GM18507 (cell line): Measurements from ENCODE around the gene NGFR.

ENCODE experiments used
- DNase-seq: peaks from one replicate; pipeline ENCODE4 v3.0.0; 2011; ENCODE audit warnings: low read depth; ENCODE audit not compliant: insufficient read length; ENCODE audit errors: extremely low spot score
- FAIRE-seq: peaks from 2 replicates; lab custom pipeline; 2011; peaks lifted over from hg19 to GRCh38; lab: Jason Lieb, UNC

Gene NGFR

GRCh38 chr17:49494986-49495841 lies at the start of gene NGFR:
Gene NGFR, plus strand, starts transcription at chr17:49495293. Its CDS starts 125 bp downstream, at chr17:49495418.
- FAIRE-seq (no peak), DNase-seq (peak; percentile 71)

- no peak for FAIRE-seq
- no peak for DNase-seq
Observed at GRCh38 chr17:49445591-49445990, 49.5 kb upstream of the NGFR start.

GRCh38 chr17:49447628-49448302 lies 47.3 kb upstream of the NGFR start:
- DNase-seq (no peak), FAIRE-seq (no peak)

GRCh38 chr17:49450181-49450580 lies 44.9 kb upstream of the NGFR start:
- DNase-seq (no peak), FAIRE-seq (no peak)

- DNase-seq (no peak), FAIRE-seq (no peak)
Observed at GRCh38 chr17:49450735-49451134, 44.4 kb upstream of the NGFR start.

- DNase-seq (no peak), FAIRE-seq (no peak)
Observed at GRCh38 chr17:49452201-49452600, 42.9 kb upstream of the NGFR start.

- FAIRE-seq: no peak
- no peak for DNase-seq
Observed at GRCh38 chr17:49452661-49453060, 42.4 kb upstream of the NGFR start.

- no peak for DNase-seq
Observed at GRCh38 chr17:49454050-49454449, 41.0 kb upstream of the NGFR start.

GRCh38 chr17:49455272-49455861 lies 39.7 kb upstream of the NGFR start:
- FAIRE-seq (no peak), DNase-seq (no peak)

More at GRCh38 chr17:49454050-49454449, 41.0 kb upstream of the NGFR start:
- FAIRE-seq: no peak

GRCh38 chr17:49456183-49456965 lies 38.7 kb upstream of the NGFR start:
- no peak for DNase-seq
- FAIRE-seq: no peak

GRCh38 chr17:49457564-49458535 lies 37.2 kb upstream of the NGFR start:
- no peak for DNase-seq
- FAIRE-seq: no peak

GRCh38 chr17:49459401-49459984 lies 35.6 kb upstream of the NGFR start:
- FAIRE-seq: no peak

GRCh38 chr17:49460401-49460800 lies 34.7 kb upstream of the NGFR start:
- FAIRE-seq (no peak), DNase-seq (no peak)

More at GRCh38 chr17:49459401-49459984, 35.6 kb upstream of the NGFR start:
- no peak for DNase-seq

GRCh38 chr17:49461580-49461979 lies 33.5 kb upstream of the NGFR start:
- DNase-seq (no peak), FAIRE-seq (no peak)

- DNase-seq (no peak), FAIRE-seq (no peak)
Observed at GRCh38 chr17:49464049-49464448, 31.0 kb upstream of the NGFR start.

- no peak for FAIRE-seq
- no peak for DNase-seq
Observed at GRCh38 chr17:49465331-49465903, 29.7 kb upstream of the NGFR start.

GRCh38 chr17:49466436-49466835 lies 28.7 kb upstream of the NGFR start:
- DNase-seq (no peak), FAIRE-seq (no peak)

- no peak for FAIRE-seq
Observed at GRCh38 chr17:49467175-49467574, 27.9 kb upstream of the NGFR start.

More at GRCh38 chr17:49467175-49467574, 27.9 kb upstream of the NGFR start:
- no peak for DNase-seq
